HFFc6 (cell line): Measurements from ENCODE around the gene RBBP9. TPM values are rescaled to one million over a fixed set of nuclear protein-coding genes. Genes with fewer than 3 reads are reported as not detected.
A peak's percentile ranks its signal among the peaks of the same experiment; 100 is the strongest.
"Not testable (repeated sequence)": the region's sequence is repeated elsewhere in the genome, so short reads cannot be mapped to it uniquely, and the experiment has no call there.

Experiments
- DNase-seq: peaks from one replicate; pipeline ENCODE4 v3.0.0-alpha.2; 2018
- H3K27ac Mint-ChIP-seq: 2 replicates; pipeline ENCODE4 v1.8.0; 2020; ENCODE audit warnings: mild to moderate bottlenecking, mixed read lengths
- H3K27me3 Mint-ChIP-seq: 2 replicates; pipeline ENCODE4 v1.8.0; 2021; ENCODE audit warnings: mild to moderate bottlenecking, moderate library complexity, mixed read lengths; ENCODE audit not compliant: insufficient read depth
- H3K36me3 Mint-ChIP-seq: 2 replicates; pipeline ENCODE4 v1.8.0; 2021; ENCODE audit warnings: low read depth, mixed read lengths
- H3K4me1 Mint-ChIP-seq: 2 replicates; pipeline ENCODE4 v1.8.0; 2020; ENCODE audit warnings: low read depth, mixed read lengths
- H3K4me3 Mint-ChIP-seq: 2 replicates; pipeline ENCODE4 v1.8.0; 2020; ENCODE audit warnings: mild to moderate bottlenecking, moderate library complexity, mixed read lengths
- H3K9me3 Mint-ChIP-seq: 2 replicates; pipeline ENCODE4 v1.8.0; 2020; ENCODE audit warnings: mild to moderate bottlenecking, mixed read lengths
- CTCF ChIP-seq: fragments of 200-600 bp; sonication (generic); IDR thresholded peaks from 2 replicates; pipeline ENCODE4 v1.5.0; 2021; ENCODE audit warnings: antibody characterized with exemption, mild to moderate bottlenecking
- total RNA-seq, 6 experiments: library from RNA; stranded (reverse); fragmentation: NEBNext Ultra II Directional; extraction: Animal tissue kit (Norgen Biotek cat#: 25700); gene quantifications; 2 replicates in 1 of 6; 3 replicates in 5 of 6; pipeline ENCODE4 v1.2.3, GENCODE V29; 2021

RBBP9 gene
- total RNA-seq, 6 experiments from 2014 or later: 11.5 to 17.5 (median 15.8) TPM

DNA sequence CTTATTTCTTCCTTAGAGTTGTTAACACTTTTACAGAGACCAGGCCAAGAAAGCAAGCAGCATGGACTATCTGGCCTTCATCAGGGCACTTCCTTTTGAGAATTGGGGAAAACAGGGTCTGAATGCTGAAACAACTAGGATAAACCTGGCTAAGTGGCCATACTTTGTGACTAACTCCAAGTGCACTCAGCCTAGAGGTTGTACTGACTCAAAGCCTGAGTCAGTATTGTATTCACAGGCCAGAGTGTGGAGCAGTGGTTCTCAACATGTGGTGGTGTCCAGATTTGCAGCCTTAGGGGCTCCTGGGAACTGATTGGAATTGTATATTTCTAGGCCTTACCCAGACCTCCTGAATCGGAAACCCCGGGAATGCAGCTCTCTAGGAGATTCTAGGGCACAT, 30.8 kb upstream of the RBBP9 start:
- DNase-seq: peak; percentile 80
- no peak for TF ChIP-seq CTCF
- Mint-ChIP-seq H3K9me3 (no peaks in the 10 kb centered on the region), H3K27me3 (no peaks in the 10 kb centered on the region), H3K27ac (peak overlapping the region; percentile 83), H3K4me1 (peaks cover 45% of the 10 kb centered on the region), H3K4me3 (0 out of 2 replicates have a peak overlapping the region, but pooled peaks have one; percentile 3), H3K36me3 (peaks cover 68% of the 10 kb centered on the region)

DNA sequence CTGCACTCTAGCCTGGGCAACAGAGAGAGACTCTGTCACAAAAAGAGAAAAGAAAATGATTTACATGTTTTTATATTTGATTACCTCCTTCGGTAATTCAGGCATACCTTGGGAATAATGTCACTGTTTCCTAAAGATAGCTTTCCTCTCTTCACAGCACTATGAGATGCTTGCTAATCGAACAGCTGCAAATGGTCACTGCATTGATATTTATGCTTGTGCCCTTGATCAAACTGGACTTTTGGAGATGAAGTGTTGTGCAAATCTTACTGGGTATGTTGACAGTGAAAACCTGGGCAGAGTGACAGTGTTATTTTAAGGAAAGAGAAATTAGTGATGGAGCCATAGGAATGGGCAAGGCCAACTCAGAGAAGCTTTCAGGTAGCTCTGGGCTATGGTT, 30.3 kb upstream of the RBBP9 start:
- Mint-ChIP-seq H3K4me3 (0 out of 2 replicates have a peak overlapping the region, but pooled peaks have one; percentile 3), H3K4me1 (peaks cover 45% of the 10 kb centered on the region), H3K36me3 (peaks cover 65% of the 10 kb centered on the region)

GRCh38 chr20:18526761-18527160, 29.7 kb upstream of the RBBP9 start:
- not testable (repeated sequence) for H3K27me3 Mint-ChIP-seq, H3K9me3 Mint-ChIP-seq, H3K4me3 Mint-ChIP-seq, DNase-seq
- Mint-ChIP-seq H3K27ac (peak overlapping the region; percentile 83), H3K36me3 (peaks cover 59% of the 10 kb centered on the region), H3K4me1 (peaks cover 45% of the 10 kb centered on the region)

More for the DNA sequence above, 30.3 kb upstream of the RBBP9 start:
- no peak for TF ChIP-seq CTCF
- Mint-ChIP-seq H3K27ac (peak overlapping the region; percentile 83), H3K27me3 (no peaks in the 10 kb centered on the region), H3K9me3 (no peaks in the 10 kb centered on the region)
- DNase-seq: no peak

DNA sequence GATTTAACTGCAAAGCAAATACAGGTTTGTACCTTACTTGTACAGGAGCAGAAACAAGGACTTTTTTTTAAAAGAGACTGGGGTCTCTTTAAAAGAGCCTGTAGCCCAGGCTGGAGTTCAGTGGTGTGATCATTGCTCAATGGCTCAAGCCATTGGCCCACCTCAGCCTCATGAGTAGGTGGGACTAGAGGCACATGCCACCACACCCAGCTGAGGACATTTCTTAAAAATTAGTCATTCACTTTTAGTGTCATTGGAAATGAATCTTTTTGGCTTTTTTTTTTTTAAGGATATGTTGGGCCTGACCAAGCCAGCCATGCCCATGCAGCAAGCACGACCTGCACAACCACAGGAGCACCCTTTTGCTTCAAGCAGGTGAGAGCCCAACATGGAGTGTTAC, 27.6 kb upstream of the RBBP9 start:
- Mint-ChIP-seq H3K4me3 (peak overlapping the region; percentile 37), H3K27ac (peak overlapping the region; percentile 87)

DNA sequence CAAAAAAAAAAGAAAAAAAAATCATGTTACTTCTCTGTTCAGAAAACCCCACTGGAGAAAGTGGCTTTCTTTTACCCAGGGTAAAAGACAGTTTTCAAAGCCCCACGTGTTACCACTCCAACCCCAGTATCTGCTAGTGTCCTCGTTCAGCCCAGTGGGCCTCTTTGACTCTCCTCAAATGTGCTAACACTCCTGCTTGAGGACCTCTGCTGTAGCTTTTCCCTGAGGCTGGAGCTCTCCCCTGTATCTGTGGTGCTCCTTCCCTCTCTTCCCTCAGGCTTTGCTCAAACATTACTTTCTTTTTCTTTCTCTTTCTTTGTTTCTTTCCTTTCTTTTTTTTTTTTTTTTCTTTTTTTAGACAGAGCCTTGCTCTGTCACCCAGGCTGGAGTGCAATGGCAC, 26.0 kb upstream of the RBBP9 start:
- no peak overlapping the region for H3K4me3 Mint-ChIP-seq
- no peaks in the 10 kb centered on the region for H3K9me3 Mint-ChIP-seq
- DNase-seq: no peak
- H3K27me3 Mint-ChIP-seq: no peaks in the 10 kb centered on the region
- peaks cover 39% of the 10 kb centered on the region for H3K4me1 Mint-ChIP-seq
- no peak for TF ChIP-seq CTCF
- peaks cover 34% of the 10 kb centered on the region for H3K36me3 Mint-ChIP-seq
- peak overlapping the region; percentile 22; the same call in 1 of the 2 replicates for H3K27ac Mint-ChIP-seq

More for the DNA sequence above, 27.6 kb upstream of the RBBP9 start:
- Mint-ChIP-seq H3K27me3 (no peaks in the 10 kb centered on the region), H3K36me3 (peaks cover 50% of the 10 kb centered on the region), H3K4me1 (peaks cover 45% of the 10 kb centered on the region), H3K9me3 (no peaks in the 10 kb centered on the region)
- peak; percentile 73 for DNase-seq
- TF ChIP-seq CTCF: no peak

GRCh38 chr20:18522066-18522465, 25.0 kb upstream of the RBBP9 start:
- not testable (repeated sequence) for H3K27me3 Mint-ChIP-seq, H3K27ac Mint-ChIP-seq, H3K9me3 Mint-ChIP-seq, H3K4me3 Mint-ChIP-seq
- peak; percentile 51 for DNase-seq
- peaks cover 29% of the 10 kb centered on the region for H3K4me1 Mint-ChIP-seq
- H3K36me3 Mint-ChIP-seq: peaks cover 28% of the 10 kb centered on the region

DNA sequence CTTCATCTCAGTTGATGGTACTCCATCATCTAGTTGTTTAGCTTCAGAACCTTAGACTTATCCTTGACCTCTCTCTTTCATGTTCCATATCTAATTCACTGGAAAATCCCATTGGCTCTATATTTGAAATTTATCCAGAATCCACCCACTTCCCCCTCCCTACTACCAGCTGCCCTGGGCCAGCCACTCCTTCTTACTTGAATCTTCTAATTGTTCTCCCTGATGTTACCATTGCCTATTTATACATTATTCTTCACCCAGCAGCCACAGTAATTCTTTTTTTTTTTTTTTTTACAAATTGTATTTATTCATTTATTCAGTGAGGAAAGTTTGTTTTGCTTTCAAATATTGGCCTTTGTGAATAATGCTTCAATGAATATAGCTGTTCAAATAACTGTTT, 18.9 kb upstream of the RBBP9 start:
- Mint-ChIP-seq H3K27ac (no peak overlapping the region), H3K4me1 (peaks cover 6% of the 10 kb centered on the region; the same call in 1 of the 2 replicates), H3K9me3 (no peaks in the 10 kb centered on the region), H3K4me3 (no peak overlapping the region), H3K27me3 (peaks cover 2% of the 10 kb centered on the region; the same call in 1 of the 2 replicates), H3K36me3 (peaks cover 22% of the 10 kb centered on the region)
- TF ChIP-seq CTCF: no peak
- DNase-seq: no peak
